GM19240 (cell line): Measurements from ENCODE around the gene BCAS1.

Experiments used
- DNase-seq: peaks from one replicate; pipeline ENCODE4 v3.0.0; 2011; ENCODE audit warnings: low spot score; ENCODE audit not compliant: insufficient read length

Gene BCAS1

GRCh38 chr20:53910351-53911002 lies 159.9 kb downstream of the BCAS1 start:
- DNase-seq: no peak

GRCh38 chr20:53907968-53908751 lies 162.2 kb downstream of the BCAS1 start:
- no peak for DNase-seq

DNA sequence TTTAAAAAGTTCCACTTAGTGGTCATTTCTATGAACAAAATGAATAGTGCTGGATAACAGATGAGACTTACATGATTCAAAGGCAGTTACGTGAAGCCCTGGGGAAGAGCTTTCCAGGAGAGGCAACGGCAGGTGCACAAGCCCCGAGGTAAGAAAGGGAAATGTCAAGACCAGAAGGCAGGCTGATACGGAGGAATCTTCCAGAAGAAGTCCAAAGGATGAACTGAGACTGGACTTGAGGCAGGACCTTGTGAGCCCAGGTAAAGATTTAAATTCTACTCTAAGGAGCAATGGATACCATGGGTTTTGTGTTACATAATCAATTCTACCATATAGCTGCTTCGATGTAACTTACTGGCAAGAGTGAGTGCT lies 164.6 kb downstream of the BCAS1 start:
- no peak for DNase-seq

GRCh38 chr20:53905019-53905819 lies 165.2 kb downstream of the BCAS1 start:
- no peak for DNase-seq

DNA sequence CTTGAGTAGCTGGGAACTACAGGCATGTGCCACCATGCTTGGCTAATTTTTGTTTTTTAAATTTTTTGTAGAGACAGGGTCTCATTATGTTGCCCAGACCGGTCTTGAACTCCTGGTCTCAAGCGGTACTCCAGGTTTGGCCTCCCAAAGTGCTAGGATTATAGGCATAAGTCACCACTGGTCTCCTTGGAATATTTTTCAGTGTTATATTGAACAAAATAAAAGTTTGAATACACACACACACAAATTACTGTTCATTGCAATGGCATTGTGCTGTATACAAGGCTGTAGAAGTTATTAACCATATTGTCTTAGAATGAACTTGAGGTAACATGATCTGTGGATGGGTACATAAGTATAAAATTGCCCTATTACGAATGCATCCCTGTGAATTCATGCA lies 166.1 kb downstream of the BCAS1 start:
- no peak for DNase-seq

DNA sequence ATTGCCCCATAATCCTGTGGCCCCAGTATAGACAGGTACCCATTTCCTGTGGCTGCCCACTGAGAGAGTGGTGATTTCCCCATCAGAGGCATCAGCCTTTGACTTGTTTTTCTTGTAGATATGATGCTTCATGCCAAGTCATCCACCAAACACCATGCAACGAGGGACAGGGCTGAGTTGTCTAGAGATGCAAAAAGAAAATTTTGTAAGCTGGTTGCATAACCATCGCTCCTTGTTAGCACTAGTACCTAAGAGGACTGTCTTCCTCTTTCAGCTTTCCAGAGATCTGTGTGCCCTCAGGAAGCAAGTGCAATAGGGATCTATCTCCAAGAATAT lies 166.8 kb downstream of the BCAS1 start:
- no peak for DNase-seq

- DNase-seq: no peak
These were observed 167.3 kb downstream of the BCAS1 start for GRCh38 chr20:53902968-53903651.

GRCh38 chr20:53901497-53902096 lies 168.8 kb downstream of the BCAS1 start:
- DNase-seq: no peak

DNA sequence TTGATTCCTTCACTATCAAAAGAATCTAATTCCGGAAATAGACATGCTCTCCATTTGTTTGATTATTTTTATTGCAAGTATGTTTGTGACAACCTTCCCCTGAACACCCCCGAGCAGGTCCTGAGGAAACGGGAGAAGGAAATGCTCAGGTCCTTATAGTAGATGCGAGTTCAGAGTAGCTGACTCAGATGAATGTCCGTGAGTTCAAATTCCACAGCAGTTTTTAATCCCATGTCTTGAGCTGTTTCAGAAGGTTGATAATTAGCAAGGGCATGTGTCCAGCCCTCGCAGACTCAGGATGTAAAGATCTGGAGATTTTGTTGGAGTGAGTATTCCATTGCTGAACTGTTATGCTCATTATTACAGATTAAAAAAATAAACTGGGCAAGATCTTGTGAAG lies 169.3 kb downstream of the BCAS1 start:
- no peak for DNase-seq

- DNase-seq: no peak
These were observed 169.9 kb downstream of the BCAS1 start for GRCh38 chr20:53900380-53900999.

- DNase-seq: no peak
These were observed 170.8 kb downstream of the BCAS1 start for GRCh38 chr20:53899351-53900167.

DNA sequence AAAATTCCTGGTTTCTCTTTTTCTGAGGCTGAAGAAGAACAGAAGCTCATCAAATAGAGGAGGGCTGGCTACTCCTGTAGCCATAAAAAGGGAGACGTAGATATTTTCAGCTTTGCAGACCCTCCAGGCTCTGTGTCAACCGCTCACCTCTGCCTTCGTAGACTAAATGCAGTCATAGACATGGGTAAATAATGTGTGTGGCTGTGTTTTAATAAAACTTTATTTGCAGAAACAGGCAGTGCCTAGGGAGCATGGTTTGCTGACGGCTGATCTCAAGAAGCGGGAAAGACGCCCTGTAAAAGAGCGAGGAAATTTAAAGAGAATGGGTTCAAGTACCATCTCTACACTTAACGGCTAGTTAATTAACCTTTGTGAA lies 171.8 kb downstream of the BCAS1 start:
- DNase-seq: no peak

DNA sequence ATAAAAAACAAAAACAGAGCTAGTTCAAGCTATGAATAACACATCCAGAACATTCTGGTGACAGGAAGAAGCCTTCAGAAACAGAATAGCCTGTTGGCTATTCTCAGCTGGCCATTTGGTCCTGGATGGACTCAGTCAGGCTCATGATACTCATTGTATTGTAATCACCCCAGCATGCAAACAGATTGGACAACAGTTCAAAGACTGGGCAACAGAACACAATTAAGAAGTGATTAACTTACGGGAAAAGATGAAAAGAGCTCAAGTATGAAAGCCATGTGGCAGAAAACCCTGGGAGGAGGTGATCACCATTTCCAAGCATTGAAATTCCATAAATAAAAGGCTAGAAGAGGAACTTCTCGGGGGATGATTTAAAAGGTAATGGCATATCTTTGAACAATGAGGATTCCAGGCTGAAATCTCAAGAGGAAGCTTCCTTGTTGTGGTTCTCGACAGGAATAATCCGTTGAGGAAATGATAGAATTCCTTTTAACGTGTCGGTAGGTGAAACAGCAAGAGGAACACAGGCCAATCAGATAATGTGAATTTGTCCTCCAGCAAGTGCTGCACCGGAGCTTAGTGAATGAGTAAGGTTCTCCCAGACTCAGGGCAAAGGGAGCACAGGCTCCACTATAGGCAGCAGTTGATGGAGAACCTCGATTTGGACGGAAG lies 172.4 kb downstream of the BCAS1 start:
- DNase-seq: no peak

DNA sequence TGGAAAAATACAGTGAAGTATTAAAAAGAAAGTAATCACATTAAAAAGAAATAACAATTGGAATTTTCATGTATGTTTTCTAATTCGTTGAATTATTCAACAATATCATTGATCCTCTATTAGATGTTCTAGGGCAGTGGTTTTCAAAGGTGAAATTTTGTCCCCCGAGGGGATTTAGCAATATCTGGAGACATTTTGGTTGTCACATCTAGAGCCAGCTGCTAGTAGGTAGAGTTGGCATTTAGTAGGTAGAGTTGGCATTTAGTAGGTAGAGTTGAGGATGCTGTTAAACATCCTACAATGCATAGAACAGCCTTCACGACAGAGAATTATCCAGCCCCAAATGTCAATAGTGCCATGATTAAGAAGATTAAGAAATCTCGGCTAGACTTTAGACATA lies 173.7 kb downstream of the BCAS1 start:
- no peak for DNase-seq

DNA sequence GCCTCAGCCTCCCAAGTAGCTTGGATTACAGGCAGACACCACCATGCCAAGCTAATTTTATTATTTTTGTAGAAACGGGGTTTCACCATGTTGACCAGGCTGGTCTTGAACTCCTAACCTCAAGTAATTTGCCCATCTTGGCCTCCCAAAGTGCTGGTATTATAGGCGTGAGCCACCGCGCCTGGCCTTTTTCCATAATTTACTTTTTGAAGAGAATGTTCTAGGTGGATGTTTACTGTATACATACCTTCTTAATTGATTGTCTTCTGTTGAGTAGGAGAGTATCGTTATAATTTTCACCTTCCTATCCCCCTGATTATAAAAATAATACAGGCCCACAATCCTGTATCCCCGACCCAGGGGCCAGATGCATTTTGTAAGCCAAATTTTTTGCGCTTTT lies 174.4 kb downstream of the BCAS1 start:
- DNase-seq: no peak

GRCh38 chr20:53895385-53895755 lies 175.0 kb downstream of the BCAS1 start:
- DNase-seq: no peak

DNA sequence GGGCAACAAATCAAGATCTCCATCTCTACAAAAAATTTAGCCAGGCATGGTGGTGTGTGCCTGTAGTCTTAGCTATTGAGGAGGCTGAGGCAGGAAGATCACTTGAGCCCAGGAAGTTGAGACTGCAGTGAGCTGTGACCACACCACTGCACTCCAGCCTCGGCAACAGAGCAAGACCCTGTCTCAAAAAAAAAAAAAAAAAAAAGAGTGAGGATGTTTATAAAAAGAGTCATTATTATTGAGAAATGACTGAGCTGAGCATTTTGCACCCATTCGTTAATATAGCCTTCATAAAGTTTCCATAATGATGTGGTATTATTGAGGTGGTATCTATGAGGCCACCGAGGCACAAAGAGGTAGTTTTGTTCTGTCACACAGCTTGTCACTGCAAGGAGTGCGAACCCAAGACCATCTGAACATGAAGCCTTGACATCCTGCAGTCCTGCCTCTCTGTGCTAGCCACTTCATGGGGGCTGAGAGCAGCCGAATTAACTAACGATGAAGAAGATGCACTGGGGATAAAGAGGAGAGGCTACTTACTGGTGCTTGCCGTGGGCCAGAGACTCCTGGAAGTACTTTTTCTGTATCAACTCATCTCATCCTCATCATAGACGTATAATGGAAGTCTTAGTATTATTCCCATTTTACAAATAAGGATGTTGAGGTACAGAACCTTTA lies 175.5 kb downstream of the BCAS1 start:
- DNase-seq: no peak
